Vagina (tissue), 2 donors: ENCODE measurements around the gene FANCE.

ENCODE experiments used
- POLR2A ChIP-seq, 2 donors: fragments of 450-650 bp; IDR thresholded peaks; one replicate each; pipeline ENCODE4 v1.6.1; 2017; ENCODE audit warnings: antibody characterized with exemption in 2 of 2, mild to moderate bottlenecking in 2 of 2, moderate library complexity in 2 of 2
- POLR2AphosphoS5 ChIP-seq, 2 donors: sonication (generic); formaldehyde crosslinking; IDR thresholded peaks; one replicate each; pipeline ENCODE4 v1.9.0; 2017; ENCODE audit warnings: antibody characterized with exemption in 2 of 2, mild to moderate bottlenecking in 2 of 2, low read depth in 1 of 2; ENCODE audit not compliant: insufficient read depth in 1 of 2
- TF ChIP-seq, protein P1 (sequence below), 3 experiments: fragments of 450-650 bp in 2 of 3; fragments of 200-600 bp in 1 of 3; sonication (generic) in 1 of 3; IDR thresholded peaks; one replicate each; pipeline ENCODE4 v1.5.1; 2017 to 2019; ENCODE audit warnings: antibody characterized with exemption in 3 of 3, mild to moderate bottlenecking in 2 of 3, moderate library complexity in 2 of 3

DNA sequence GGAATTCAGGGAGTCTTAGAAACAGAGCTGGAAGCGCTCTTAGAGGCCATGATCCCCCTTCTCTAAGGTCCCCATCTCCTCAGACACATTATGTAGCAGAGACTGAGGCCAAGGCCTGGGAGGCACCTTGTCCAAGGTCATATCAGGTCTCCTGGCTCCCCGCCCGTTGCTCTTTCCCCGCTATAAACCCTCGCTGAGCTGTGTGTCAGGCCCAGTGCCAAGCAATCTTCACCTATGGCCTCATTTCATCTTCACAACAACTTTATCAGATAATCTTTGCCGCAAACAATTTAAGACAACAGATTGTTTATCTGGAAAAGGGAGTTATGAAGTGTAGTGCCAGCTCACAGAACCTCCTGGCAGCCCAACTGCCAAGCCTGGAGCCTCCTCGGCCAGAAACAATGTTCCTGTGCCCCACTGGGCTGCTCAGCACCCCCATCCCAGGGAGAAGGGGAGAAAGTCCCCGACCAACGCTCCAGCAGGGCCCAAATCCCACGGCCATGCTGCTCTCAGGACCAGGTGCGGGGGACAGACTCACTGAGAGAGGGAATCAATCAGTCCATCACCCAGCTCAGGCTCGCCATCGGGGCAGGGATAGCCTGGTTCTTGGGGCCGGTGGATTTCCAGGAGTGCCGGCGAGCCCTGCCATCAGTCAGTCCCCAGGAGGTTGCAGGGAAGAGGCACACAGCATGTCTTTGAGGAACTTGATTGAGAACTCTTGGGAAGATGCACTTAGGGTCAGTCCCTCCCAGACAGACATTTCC, 16.9 kb upstream of the FANCE start:
- TF ChIP-seq, protein P1, sequence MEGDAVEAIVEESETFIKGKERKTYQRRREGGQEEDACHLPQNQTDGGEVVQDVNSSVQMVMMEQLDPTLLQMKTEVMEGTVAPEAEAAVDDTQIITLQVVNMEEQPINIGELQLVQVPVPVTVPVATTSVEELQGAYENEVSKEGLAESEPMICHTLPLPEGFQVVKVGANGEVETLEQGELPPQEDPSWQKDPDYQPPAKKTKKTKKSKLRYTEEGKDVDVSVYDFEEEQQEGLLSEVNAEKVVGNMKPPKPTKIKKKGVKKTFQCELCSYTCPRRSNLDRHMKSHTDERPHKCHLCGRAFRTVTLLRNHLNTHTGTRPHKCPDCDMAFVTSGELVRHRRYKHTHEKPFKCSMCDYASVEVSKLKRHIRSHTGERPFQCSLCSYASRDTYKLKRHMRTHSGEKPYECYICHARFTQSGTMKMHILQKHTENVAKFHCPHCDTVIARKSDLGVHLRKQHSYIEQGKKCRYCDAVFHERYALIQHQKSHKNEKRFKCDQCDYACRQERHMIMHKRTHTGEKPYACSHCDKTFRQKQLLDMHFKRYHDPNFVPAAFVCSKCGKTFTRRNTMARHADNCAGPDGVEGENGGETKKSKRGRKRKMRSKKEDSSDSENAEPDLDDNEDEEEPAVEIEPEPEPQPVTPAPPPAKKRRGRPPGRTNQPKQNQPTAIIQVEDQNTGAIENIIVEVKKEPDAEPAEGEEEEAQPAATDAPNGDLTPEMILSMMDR (IDR thresholded peaks at IDR 0.05) = no peak
- TF ChIP-seq POLR2AphosphoS5 (IDR thresholded peaks at IDR 0.05; ENCODE audit: insufficient read depth in 1 of 2, low read depth in 1 of 2) (no peak), POLR2A (IDR thresholded peaks at IDR 0.05) (no peak)
